CD4-positive, alpha-beta T cell treated with Interferon gamma for 1 hour (primary cell): ENCODE measurements around the gene KRT2.
"Not testable (repeated sequence)": the region's sequence is repeated elsewhere in the genome, so short reads cannot be mapped to it uniquely, and the experiment has no call there.

Source experiments
- DNase-seq: peaks from one replicate; pipeline ENCODE4 v3.0.0-alpha.2; 2020

The KRT2 gene

DNA sequence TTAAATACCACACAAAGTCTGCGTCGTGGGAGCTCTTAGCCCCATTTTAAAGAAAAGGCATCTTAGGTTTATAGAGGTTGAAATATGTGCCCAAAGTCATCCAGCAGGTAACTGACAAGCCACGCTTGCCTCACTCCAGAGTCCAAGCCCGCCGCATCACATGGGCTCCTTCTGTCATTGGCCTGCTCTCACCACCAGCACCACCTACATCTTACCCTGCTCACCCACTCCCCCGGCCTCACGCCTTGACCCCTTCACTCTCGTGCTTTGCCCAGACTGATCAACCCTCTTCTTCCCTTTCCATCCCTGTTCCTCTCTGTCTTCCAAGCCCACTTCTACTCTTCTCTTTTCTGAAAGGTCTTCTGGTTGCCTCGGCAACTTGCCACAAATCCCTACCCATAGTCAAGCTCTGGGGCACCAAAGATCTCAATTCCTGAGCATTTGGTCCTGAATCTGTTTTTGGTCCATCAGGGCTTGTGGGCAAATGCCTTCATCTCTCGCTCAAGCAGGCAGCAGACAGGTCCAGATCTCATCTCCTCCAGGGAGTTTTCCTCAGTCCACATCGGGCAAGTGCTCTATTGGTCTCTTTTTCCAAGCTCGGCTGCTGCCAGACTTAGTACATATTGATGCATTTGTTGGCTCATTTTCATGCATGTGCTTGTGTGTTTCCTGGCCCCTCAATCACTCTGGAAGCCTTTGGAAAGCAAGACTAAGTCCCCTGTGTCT, 31.7 kb upstream of the KRT2 start:
- DNase-seq = no peak

DNA sequence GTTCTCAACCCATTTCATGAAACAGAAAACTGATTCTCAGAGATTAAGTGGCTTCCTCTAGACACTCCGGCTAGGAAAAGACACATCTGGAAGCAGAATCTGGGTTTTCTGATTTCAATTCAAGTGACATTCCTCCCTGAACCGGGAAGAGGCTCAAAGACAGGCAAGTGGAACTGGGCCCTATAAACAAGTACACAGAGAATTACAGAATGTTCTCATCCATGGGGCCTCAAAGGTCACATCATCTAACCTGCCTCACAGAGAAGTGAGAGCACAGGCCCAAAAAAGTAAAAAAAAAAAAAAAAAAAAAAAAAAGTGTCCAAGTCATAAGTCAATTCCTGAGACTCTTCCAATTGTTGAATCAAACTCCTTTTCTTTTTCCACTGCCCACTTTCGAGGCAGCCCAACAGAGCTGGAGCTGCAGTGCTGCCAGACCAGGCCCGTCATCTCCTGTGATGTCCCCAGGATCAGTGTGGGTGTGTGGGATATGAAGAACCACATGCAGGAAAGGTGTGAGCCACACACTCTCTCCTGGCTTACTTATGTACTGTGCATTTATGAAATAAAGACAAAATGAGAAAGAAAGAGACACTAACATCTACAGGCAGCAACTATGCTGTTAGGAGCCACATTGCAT, 31.0 kb upstream of the KRT2 start:
- no peak for DNase-seq

DNA sequence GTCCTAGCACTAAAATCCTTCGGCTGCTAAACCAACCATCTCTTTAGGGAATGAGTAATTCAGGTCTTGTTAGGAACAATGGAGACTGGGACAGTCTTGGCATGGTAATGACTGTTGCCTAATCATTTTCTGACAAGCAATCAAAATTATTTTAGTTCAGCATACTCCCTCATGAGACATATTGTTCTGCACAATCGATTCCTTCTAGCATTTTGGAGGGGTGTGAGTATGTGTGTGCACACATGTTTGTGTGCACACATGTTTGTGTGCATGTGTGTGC, 30.3 kb upstream of the KRT2 start:
- no peak for DNase-seq

DNA sequence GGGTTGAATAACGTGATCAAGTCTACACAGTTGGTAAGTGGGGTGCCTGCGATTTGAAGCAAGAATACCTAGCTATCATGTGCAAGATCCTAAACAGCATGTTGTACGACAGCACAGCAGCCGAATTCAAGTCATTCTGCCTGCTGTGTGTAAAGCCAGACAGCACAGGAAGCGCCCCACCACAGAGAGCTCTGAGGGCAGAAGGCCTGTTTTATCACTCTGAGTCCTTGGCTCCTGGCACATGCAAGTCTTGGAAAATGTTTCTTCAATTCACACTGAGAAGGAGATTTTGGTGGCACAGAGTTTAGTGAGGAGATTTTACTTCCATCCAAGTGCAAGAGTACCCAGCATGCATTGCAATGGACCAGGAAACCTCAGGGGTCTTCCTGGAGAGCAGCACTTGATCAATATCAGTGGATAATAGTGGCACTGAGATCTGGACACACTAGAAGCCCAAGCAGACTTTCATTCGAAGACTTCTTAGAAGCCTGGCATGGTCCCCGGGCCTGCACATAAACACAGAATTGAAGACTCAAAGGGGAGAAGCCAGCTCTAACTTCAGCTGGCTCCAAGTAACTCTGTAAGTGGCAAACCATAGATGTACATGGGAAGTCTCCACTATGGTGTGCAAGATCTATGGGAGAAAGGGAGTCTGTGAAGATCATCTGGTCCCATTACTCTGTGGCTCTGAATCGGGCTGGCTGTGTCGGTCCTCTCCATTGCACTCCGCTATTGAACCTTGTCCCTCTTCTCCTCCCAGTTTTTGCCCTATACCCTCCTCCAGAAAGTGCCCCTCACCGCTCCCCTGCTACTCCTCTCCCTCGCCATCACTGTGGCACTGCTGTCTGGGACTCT, 29.7 kb upstream of the KRT2 start:
- DNase-seq = peak; percentile 29

DNA sequence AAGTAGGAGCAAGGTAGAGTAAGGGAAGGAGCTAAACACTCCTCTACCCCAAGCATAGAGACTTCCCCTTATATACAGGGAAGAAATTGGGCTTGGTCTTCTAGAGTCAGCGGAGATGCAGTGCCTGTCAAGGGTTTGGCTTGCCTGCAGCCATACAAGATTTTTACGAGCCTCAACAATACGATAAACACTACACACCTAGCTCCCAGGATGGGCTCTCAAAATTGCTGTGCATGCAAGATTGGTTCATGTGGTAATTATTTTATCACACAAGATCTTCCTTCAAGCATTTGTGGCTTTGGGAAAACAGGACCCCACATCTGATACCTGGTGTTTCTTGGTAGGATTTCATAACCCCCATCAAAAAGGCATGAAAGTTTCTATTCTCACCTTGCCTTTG, 28.4 kb upstream of the KRT2 start, which contains the start of gene KRT1:
Gene KRT1 (minus strand): TSS at position 45 of the 400 bp plus-strand sequence. CDS start 59 bp downstream, outside the sequence.
- no peak for DNase-seq

DNA sequence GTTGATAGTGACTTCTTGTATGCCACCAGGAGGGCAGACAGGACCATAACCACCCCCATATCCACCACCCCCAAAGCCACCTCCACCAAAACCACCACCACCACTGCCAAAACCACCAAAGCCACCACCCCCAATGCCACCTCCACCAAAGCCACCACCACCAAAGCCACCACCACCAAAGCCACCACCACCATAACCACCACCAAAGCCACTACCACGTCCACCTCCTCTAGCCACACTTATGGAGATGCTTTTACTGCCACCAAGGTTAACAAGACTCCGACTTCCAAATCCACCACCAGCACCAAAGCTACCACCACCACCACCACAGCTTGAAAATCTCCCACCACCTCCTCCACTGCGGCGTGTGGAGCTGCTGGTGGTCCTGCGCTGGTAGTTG, 27.9 kb upstream of the KRT2 start:
- no peak for DNase-seq

DNA sequence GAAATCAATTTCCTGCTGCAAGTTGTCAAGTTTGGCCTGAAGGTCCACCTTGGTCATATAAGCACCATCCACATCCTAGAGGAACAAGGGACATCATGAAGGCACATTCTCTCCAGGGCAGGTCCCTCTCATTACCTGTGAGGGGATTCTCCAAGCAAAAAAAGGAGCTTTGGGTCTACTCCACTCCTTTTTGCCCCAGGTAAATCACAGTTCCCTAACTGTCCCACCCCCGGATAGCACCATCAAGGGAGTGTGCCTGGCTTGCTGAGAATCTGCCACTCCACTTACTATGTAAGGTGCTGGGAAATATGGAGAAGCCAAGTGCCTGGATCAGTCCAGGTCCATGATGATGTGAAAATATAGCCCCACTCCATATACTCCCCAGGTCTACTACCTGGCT, 25.7 kb upstream of the KRT2 start:
- no peak for DNase-seq

DNA sequence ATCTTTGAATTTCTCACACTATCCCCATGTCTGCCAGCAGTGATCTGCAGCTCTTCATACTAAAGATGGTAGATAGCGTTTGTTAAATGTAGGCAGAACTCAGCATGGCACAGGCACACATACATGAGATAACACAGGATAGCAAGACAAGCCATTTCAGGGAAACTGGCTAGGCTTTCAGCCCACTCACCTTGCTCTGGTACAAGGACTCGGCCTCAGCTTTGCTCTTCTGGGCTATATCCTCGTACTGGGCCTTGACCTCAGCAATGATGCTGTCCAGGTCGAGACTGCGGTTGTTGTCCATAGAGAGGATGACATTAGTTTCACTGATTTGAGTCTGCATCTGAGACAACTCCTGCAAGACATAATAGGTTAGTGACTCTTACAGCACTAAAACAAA, 25.1 kb upstream of the KRT2 start:
- no peak for DNase-seq

DNA sequence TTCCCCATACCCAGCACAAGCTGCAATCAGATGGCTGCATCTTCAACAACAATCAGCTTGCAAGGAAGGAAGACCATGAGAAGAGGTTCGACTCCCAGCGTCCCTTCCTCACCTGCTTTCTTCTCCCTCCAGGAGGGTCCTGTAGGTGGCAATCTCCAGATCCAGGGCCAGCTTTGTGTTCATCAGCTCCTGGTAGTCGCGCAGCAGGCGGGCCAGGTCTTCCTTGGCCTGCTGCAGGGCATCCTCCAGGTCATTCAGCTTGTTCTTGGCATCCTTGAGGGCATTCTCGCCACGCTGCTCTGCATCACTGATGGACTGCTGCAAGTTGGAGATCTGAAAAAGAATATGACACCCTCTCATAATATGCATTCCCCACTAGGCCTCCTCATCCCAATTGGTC, 24.2 kb upstream of the KRT2 start:
- no peak for DNase-seq

DNA sequence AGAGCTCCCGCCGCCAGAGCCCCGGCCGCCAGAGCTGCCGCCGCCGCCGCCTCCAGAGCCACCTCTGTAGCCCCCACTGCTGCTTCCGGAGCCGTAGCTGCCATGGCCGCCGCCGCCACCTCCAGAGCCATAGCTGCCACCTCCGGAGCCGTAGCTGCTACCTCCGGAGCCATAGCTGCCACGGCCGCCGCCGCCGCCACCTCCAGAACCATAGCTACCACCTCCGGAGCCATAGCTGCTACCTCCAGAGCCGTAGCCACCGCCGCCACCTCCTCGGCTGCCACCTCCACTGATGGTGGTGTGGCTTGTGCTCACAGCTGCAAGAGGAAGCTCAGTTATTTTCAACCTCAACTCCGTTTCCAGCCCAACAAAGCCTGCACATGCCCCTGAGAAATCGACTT, 23.3 kb upstream of the KRT2 start:
- no peak for DNase-seq

DNA sequence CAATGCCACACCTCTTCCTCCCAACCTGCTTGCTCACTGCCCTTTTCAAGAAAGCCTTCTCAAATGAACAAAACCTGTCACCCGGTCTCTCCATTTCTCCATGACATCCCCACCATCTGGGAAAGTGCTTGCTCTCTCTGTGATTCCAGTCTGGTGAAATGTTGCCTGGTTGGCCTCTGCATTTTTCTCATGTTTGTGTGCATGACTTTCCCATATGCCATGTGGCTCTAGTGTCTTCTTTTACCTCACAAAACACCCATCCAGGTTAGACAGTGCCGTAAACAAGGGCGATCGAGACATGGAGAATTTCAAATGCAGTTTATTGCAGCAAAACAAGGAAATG, 22.4 kb upstream of the KRT2 start:
- no peak for DNase-seq

DNA sequence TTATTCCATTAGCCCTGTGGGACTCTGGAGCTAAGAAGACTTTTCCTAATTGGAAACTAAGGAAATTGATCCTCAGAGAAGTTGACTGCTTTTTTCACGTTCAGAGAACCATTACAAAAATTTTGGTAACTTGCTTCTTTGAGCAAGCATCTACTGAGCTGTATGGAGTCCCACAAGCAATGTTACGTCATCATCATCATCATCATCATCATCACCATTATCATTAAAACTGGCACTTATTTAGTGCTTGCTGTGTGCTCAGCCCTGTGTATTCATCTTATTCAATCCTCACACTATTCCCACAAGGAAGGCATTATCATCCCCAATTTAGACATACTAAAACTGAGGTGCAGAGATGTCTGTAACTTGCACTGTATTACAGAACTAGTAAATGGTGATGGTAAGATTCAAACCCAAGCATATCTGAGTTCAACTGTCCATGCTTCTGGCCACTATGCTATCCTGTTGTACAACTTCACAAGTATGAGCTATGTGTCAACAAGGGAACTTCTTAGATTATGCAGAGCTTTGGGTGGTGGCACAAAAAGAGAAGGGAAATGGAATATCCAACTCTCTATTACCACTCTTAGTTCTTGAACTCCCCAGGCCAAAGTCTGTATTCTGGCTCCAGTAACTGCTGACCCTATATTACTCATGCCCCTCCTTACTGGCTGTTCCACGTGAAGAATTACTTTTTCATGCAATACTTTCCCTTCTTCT, 21.9 kb upstream of the KRT2 start:
- DNase-seq = no peak

DNA sequence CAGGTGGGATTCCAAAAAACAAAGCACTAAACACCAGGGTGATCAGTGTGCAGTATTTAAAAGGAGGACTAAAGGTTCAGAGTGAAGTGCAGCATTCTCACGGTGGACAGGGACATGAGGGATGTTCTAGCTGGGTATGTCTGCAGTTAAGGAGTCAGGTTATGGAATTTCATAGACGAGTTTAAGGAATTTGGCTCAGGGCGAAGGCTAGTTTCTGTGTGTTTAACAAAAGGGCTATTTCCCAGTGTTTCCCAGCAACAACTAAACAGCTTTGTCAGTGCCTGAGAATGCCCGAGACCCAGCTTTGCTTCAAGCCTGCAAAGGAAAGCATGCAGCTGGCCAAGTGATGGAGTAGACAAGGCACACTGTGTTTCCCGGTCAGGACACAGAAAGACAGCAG, 21.2 kb upstream of the KRT2 start:
- DNase-seq = no peak

DNA sequence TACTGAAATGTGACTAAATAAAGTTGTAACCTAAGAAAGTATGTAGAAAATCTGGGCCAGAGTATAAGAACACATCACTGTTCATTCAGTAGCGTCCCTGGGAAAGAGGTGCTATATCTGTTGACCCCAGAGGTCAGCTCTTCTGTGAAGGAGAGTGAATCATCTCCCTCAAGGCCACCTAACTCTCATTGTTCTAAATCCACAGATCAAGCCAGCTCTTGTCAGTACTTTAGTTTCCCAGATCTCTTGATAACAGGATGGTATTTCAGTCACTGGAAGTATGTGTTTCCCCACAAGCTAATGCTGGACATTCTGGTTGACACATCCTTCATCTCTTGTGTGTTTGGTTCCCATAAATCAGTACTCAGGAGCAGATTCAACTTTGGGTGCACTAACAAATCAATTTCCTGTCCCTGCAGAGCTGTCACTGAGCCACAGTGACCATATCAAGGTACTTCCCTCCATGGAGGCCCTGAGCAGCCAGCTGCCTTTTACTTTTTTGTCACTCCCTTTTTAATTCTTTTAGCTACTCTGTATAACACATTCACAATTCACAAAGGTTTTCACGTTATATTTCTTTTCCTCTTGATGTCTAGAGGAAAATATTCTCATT, 20.4 kb upstream of the KRT2 start:
- DNase-seq = no peak

DNA sequence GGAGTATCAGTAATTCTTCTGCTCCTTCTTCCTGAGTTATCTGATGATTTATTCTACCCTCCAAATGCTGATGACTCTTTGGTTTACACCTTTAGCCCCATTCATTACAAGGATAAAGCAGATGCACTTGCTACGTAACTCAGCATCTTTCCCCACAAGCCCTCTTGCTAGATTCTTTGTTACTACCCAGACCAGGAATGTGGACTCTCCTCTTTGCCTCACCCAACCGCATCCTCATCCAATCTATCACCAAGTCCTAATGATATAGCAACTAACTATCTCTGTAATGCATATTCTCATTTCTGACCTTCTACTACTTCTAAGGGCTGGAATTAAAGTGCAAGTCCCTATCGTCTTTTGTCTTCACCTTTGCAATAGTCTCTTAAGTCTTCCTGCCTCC, 18.9 kb upstream of the KRT2 start:
- no peak for DNase-seq

DNA sequence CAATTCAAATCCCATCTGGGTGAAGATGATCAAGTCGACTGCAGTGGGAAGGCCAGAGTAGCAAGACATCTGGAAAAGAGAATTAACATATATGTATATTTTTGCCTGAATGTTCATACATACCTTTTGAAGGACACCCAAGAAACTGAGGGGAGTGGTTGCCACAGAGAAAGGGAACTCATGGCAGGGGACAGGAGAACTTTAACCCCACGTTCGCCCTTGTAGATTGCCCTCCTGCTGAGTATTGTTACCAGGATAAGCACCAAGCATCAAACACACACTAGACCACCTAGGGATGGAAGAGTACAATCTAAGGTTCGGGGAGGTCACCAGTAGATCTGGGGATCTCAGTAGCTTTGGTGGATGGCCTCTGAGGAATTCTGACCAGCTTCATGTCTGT, 18.5 kb upstream of the KRT2 start:
- no peak for DNase-seq

DNA sequence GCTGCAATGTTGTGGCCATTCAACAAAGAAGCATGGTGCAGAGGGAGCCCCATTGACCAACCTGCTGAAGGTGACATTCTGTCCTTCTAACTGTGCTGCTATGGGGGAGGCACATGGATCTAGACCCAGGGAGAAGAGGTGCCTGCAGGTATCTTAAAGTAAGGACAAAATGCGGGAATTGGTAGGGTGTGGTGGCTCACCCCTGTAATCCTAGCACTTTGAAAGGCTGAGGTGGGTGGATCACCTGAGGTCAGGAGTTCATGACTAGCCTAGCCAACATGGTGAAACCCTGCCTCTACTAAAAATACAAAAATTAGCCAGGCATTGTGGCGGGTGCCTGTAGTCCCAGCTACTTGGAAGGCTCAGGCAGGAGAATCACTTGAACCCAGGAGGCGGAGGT, 17.9 kb upstream of the KRT2 start:
- DNase-seq = not testable (repeated sequence)

DNA sequence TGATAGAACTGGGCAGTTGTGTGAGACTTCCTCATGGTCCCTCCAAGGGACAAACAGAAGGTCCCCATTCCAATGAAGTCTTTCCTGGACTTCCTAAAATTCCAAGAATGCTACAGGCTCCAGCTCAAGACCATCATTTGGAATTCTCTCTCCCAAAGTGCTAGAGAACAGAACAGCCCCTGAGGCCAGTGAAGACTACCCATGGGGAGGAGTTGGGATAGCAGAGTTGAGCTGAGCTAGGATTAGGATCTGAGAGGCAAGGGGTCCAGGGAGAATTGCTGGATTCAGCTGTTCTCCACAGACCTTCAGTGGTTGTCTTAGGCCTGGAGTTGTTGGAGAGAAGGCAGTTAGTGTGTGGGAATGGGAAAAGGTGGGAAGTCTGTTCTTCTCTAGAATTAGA, 17.4 kb upstream of the KRT2 start:
- no peak for DNase-seq

DNA sequence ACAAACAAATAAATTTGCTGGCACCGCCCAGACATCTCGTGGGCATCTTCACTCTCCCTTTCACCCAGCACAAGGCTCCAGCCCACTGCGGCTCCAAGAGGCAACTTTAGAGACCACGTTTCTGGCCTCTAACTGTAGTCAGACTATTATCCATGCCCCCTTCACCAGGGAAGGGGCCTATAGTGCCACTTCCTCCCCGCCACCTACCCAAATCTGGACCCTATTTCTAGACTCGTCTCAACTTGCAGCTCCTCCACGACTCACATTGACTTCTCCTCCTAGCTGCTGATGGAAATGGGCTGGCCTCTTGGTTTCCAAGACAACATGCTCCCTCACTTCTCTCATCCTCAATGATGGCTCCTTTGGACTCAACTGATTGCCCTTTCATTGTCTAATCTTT, 15.9 kb upstream of the KRT2 start:
- no peak for DNase-seq

DNA sequence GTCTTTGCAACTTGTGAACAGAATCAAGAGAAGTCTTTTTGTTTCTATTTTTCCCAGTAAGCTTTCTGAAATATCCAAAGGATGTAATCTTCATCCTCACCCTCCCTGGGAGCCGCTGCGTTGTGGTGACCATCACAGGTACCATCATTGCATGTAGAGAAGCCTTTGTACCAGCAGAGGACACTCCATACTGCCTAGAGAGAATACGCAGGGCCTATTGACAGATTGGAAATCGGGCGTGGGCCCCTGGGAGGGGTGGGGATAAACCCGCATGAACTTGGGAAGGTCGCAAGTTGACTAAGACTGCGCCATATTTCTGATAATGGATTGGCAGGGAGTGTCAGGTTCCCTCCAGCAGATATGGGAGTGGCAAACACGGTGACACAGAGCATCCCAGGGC, 15.5 kb upstream of the KRT2 start:
- DNase-seq = no peak

DNA sequence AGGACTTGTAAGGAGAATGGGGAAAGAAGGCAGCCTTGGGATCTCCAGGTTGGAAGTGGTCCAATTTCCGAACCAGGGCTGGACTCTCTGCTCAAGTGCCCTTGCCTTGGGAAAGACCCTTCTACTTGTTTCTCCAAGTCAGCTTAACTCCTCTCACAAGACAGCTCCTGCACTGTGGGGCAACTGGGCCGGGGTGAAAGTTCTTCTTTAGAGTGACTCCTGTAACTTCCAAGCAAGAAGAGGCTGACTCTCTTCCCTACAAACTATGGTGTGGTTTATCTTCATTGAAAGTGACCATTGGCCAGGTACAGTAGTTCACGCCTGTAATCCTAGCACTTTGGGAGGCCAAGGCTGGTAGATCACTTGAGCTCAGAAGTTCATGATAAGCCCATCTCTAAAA, 14.5 kb upstream of the KRT2 start:
- DNase-seq = no peak

DNA sequence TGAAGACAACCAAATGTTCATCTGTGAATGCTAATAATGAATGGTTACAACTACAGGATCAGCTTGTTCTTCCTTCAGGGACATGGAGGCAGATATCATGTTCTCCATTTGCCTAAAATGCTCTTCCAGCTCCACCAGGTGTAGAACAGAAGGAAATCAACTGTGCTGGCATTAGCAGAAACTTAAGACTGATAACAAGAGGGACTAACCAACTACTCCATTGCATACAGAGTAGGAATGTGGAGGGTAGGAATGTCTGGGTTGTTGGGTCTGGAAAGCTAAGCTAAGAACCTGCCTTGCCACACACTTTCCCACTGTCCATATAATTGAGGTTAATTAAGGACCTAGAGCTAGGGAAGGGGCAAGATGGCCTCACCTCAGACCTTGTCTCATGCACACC, 11.4 kb upstream of the KRT2 start:
- no peak for DNase-seq

DNA sequence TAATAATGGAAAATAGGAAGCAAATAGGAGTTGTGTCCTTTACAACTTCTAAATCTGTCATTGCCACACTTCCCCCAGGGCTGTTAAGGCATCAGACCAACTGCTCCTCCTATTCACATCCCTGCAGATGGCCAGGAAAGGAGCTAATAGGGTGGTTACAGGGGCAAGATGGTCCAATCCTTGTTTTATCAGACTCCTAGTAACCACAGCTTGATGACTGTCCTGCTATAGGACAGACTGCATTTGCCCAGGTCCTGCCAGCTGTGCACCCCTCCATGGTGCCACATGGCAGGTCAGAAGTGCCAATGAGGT, 10.9 kb upstream of the KRT2 start:
- DNase-seq = no peak
